CD4-positive, alpha-beta T cell treated with Interleukin-15 for 1 hour (primary cell): ENCODE data around the gene ATP13A3.

Source experiments
- DNase-seq: peaks from one replicate; pipeline ENCODE4 v3.0.0-alpha.2; 2020

The ATP13A3 gene

GRCh38 chr3:194390835-194391234 lies 96.0 kb downstream of the ATP13A3 start:
- DNase-seq: no peak

GRCh38 chr3:194389269-194389668 lies 97.5 kb downstream of the ATP13A3 start:
- no peak for DNase-seq

- no peak for DNase-seq
Observed at GRCh38 chr3:194387926-194388418, 98.8 kb downstream of the ATP13A3 start.

GRCh38 chr3:194387276-194387675 lies 99.5 kb downstream of the ATP13A3 start:
- DNase-seq: no peak

- no peak for DNase-seq
Observed at GRCh38 chr3:194386648-194387047, 100.2 kb downstream of the ATP13A3 start.

GRCh38 chr3:194386066-194386465 lies 100.7 kb downstream of the ATP13A3 start:
- DNase-seq: no peak

- DNase-seq: no peak
Observed at GRCh38 chr3:194384569-194385001, 102.2 kb downstream of the ATP13A3 start.

GRCh38 chr3:194384156-194384555 lies 102.6 kb downstream of the ATP13A3 start:
- DNase-seq: no peak

- no peak for DNase-seq
Observed at GRCh38 chr3:194383276-194383940, 103.4 kb downstream of the ATP13A3 start.

- DNase-seq: no peak
Observed at GRCh38 chr3:194382892-194383223, 103.9 kb downstream of the ATP13A3 start.

GRCh38 chr3:194382196-194382891 lies 104.5 kb downstream of the ATP13A3 start:
- DNase-seq: no peak

GRCh38 chr3:194381460-194381875 lies 105.3 kb downstream of the ATP13A3 start:
- DNase-seq: no peak

GRCh38 chr3:194380326-194380725 lies 106.5 kb downstream of the ATP13A3 start:
- DNase-seq: no peak

GRCh38 chr3:194379651-194380050 lies 107.2 kb downstream of the ATP13A3 start:
- DNase-seq: no peak

GRCh38 chr3:194379231-194379630 lies 107.6 kb downstream of the ATP13A3 start:
- no peak for DNase-seq

- DNase-seq: no peak
Observed at GRCh38 chr3:194377708-194378107, 109.1 kb downstream of the ATP13A3 start.

GRCh38 chr3:194376241-194376560 lies 110.6 kb downstream of the ATP13A3 start:
- no peak for DNase-seq

GRCh38 chr3:194375473-194376240 lies 111.1 kb downstream of the ATP13A3 start:
- no peak for DNase-seq

GRCh38 chr3:194374935-194375334 lies 111.9 kb downstream of the ATP13A3 start:
- DNase-seq: no peak

- no peak for DNase-seq
Observed at GRCh38 chr3:194373899-194374298, 112.9 kb downstream of the ATP13A3 start.

GRCh38 chr3:194373028-194373427 lies 113.8 kb downstream of the ATP13A3 start:
- DNase-seq: no peak

GRCh38 chr3:194370753-194371152 lies 116.0 kb downstream of the ATP13A3 start:
- DNase-seq: no peak

- DNase-seq: no peak
Observed at GRCh38 chr3:194369522-194370279, 117.1 kb downstream of the ATP13A3 start, which contains the start of gene LRRC15. Gene LRRC15, minus strand, starts transcription at chr3:194369743. Its CDS starts 8,700 bp downstream, at chr3:194361043.
